ENCODE results near the gene GRK1. TPM values are rescaled to one million over a fixed set of nuclear protein-coding genes. Genes with fewer than 3 reads are reported as not detected.

The GRK1 gene
- total RNA-seq, 2 experiments from 2014 or later: not detected

DNA sequence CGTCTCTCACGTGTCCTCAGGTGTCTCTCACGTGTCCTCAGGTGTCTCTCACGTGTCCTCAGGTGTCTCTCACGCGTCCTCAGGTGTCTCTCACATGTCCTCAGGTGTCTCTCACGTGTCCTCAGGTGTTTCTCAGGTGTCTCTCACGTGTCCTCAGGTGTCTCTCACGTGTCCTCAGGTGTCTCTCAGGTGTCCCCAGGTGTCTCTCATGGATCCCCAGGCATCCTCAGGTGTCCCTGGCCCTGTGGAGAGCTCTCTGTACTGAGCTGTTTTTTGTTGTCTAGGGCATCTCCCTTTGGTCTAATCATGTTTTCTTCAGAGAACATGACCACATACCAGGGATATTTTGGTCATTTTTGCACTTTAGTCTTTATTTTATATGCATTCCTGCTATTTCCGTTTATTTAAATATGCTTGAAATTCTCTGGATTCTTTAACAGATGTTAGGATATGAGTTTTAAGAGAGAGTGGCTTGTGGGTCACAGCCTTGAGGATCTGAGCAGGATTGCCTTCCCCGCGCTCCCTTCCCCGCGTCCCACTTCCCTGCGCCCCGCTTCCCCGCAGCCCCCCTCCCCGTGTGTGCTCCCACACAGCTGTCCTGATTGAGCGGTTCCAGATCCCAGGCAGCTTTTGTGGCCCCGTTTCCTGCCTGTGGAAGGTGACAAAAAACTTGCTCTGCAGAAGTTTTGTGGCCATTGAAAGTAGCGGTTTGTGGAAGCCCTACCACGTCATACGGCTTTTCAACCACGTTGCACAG, 40.9 kb upstream of the GRK1 start:
- intact Hi-C loops (cut with micrococcal nuclease): no loop called here
- no peak overlapping the region for H3K4me3 Mint-ChIP-seq
- DNase-seq: no peak
- H3K27me3 Mint-ChIP-seq: no peaks in the 10 kb centered on the region
- ChIA-PET CTCF (no interaction called here), POLR2A (no interaction called here)
- no peak overlapping the region for H3K27ac Mint-ChIP-seq
- H3K36me3 Mint-ChIP-seq: peaks cover 42% of the 10 kb centered on the region
- no peaks in the 10 kb centered on the region for H3K4me1 Mint-ChIP-seq (ENCODE audit: low read depth)
- H3K9me3 Mint-ChIP-seq: no peaks in the 10 kb centered on the region

DNA sequence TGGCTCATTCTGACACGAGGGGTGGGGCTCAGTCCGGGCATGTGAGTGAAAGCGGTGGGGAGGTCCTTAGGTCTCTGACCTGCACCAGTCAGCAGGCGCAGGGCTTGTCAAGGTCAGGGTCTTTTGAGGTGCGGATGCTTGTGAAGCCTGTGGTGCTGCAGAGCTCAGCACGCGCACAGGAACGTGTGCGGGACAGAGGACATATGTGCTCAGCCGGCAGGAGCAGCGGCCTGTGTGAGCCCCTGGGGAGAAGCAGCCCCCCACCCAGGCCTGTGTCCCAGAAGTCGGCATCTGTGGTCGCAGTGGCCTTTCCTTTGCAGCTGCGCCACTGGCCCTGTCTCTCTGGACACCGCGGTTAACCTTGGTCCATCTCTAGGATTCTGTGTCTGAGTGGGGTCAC, 39.9 kb upstream of the GRK1 start:
- Mint-ChIP-seq H3K4me1 (ENCODE audit: low read depth) (no peaks in the 10 kb centered on the region), H3K36me3 (peaks cover 51% of the 10 kb centered on the region), H3K4me3 (no peak overlapping the region), H3K27me3 (no peaks in the 10 kb centered on the region), H3K27ac (no peak overlapping the region), H3K9me3 (no peaks in the 10 kb centered on the region)
- CTCF ChIA-PET: no interaction called here
- no peak for DNase-seq
- POLR2A ChIA-PET: no interaction called here
- intact Hi-C loops (cut with micrococcal nuclease): no loop called here

DNA sequence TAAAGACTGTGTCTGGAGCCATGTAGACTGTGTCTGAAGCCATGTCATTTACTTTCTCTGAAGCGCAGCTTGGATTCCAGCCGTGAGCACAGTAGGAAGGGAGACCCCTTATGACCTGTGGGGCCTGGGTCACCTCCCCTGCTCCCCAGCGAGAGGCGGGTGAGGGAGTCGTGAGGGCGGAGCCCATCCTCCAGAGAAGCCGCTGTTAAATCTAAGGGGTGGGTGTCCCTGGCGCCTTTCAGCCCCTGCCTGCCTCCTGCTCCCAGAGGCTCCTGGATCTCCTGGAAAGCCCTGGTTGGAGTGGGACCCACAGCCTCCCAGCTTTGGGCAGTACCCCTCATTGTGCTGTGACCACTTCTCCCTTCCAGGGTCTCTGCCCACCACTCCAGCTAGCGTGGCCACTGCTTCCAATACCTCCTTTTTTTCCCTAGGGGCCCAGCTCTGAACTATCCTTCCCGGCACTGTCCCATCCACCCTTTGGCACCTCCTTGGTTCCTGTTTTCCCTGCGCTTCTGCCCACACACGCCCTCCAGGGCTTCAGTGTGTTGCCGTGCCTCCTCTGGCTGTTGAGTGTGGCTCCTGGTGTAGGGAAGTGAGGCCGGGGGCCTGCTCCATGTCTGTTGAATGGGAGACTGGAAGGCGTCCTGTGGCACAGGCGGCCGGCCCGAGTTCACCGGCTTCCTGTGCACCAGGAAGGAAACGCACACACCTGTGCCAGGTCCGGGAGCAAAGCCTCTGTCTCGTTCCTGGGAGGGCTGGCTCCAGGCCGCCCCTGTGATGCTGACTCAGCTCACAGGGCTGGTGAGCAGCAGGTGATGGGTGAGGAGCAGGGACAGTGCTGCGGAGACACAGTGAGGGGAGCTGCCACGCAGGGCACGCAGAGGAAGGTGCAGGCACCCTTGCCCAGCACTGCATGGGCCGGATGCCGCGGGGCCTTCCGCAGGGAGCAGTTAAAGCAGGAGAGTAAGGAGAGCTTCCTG, 38.4 kb upstream of the GRK1 start:
- CTCF ChIA-PET: no interaction called here
- DNase-seq: no peak
- Mint-ChIP-seq H3K27ac (no peak overlapping the region), H3K4me3 (no peak overlapping the region), H3K4me1 (ENCODE audit: low read depth) (no peaks in the 10 kb centered on the region), H3K27me3 (no peaks in the 10 kb centered on the region), H3K36me3 (peaks cover 58% of the 10 kb centered on the region), H3K9me3 (no peaks in the 10 kb centered on the region)
- POLR2A ChIA-PET: no interaction called here
- intact Hi-C loops (cut with micrococcal nuclease): no loop called here

GRCh38 chr13:113629866-113630265, 37.2 kb upstream of the GRK1 start:
- Mint-ChIP-seq H3K36me3 (peaks cover 62% of the 10 kb centered on the region), H3K9me3 (no peaks in the 10 kb centered on the region), H3K4me3 (no peak overlapping the region), H3K27ac (no peak overlapping the region), H3K4me1 (ENCODE audit: low read depth) (no peaks in the 10 kb centered on the region), H3K27me3 (no peaks in the 10 kb centered on the region)
- intact Hi-C loops (cut with micrococcal nuclease): no loop called here
- ChIA-PET CTCF (no interaction called here), POLR2A (no interaction called here)
- no peak for DNase-seq

DNA sequence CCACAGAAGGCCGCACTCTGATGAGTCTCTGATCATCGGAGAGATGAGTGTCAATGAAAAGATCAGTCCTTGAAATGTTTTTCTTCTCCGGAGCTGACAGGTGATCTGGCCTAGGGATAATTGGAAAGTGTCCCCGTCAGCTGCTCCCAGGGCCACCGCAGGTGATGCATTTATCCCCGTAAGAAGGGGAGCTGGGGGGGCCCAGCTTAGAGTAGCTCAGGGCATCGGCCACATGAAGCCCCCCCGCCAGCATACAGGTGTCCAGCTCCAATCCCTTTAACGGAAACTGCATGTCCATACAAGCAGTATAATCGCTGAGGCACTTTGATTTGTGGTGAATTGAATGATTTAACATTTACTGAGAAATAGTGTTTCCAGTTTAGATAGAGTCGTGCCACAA, 36.7 kb upstream of the GRK1 start:
- no peak overlapping the region for H3K4me3 Mint-ChIP-seq
- no peak overlapping the region for H3K27ac Mint-ChIP-seq
- CTCF ChIA-PET: no interaction called here
- H3K36me3 Mint-ChIP-seq: peaks cover 59% of the 10 kb centered on the region
- intact Hi-C loops (cut with micrococcal nuclease): no loop called here
- H3K9me3 Mint-ChIP-seq: no peaks in the 10 kb centered on the region
- H3K4me1 Mint-ChIP-seq (ENCODE audit: low read depth): no peaks in the 10 kb centered on the region
- H3K27me3 Mint-ChIP-seq: no peaks in the 10 kb centered on the region
- DNase-seq: no peak
- POLR2A ChIA-PET: no interaction called here

- ChIA-PET CTCF (no interaction called here), POLR2A (no interaction called here)
- no peaks in the 10 kb centered on the region for H3K9me3 Mint-ChIP-seq
- H3K27me3 Mint-ChIP-seq: no peaks in the 10 kb centered on the region
- H3K4me3 Mint-ChIP-seq: no peak overlapping the region
- intact Hi-C loops (cut with micrococcal nuclease): no loop called here
- peaks cover 60% of the 10 kb centered on the region for H3K36me3 Mint-ChIP-seq
- no peaks in the 10 kb centered on the region for H3K4me1 Mint-ChIP-seq (ENCODE audit: low read depth)
- H3K27ac Mint-ChIP-seq: no peak overlapping the region
- no peak for DNase-seq
These were observed 36.2 kb upstream of the GRK1 start for GRCh38 chr13:113630804-113631203.

DNA sequence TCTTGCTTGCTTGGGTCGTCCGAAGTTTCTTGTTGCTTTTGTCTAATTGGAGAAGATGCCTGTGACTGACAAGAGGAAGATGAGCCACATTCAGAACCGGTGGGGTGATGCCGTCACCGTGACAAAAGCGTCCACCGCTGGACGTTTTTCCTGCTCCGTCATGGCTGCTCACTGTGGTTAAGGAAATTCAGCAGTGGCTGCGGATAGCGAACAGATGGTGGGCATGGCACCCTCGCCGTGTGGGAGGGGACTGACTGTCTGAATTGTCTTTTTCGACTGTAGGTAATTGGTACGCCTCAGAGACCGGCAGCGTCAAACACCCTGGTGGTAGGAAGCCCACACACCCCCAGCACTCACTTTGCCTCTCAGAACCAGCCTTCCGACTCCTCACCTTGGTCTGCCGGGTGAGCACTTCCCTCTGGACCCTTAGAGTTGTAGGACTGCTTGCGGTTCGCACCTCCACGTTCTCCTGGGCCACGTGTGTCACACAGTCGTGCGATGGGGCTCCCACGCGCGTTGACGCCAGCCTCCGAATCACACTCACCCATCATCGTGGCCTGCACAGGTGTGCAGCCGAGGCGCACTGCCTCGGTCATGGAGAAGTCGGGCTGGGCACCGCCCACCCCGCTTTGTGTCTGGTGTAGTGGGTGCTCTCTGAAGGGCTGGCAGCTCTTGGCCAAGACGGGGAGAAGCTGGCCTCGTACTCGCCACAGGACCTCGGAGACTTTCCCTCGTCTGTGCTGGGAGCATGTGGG, 35.5 kb upstream of the GRK1 start:
- H3K9me3 Mint-ChIP-seq: no peaks in the 10 kb centered on the region
- H3K27me3 Mint-ChIP-seq: no peaks in the 10 kb centered on the region
- H3K4me3 Mint-ChIP-seq: no peak overlapping the region
- ChIA-PET CTCF (no interaction called here), POLR2A (no interaction called here)
- no peak for DNase-seq
- no peak overlapping the region for H3K27ac Mint-ChIP-seq
- intact Hi-C loops (cut with micrococcal nuclease): no loop called here
- H3K4me1 Mint-ChIP-seq (ENCODE audit: low read depth): no peaks in the 10 kb centered on the region
- peaks cover 63% of the 10 kb centered on the region for H3K36me3 Mint-ChIP-seq

GRCh38 chr13:113632706-113633484, 34.1 kb upstream of the GRK1 start:
- H3K27ac Mint-ChIP-seq: no peak overlapping the region
- H3K9me3 Mint-ChIP-seq: no peaks in the 10 kb centered on the region
- H3K4me3 Mint-ChIP-seq: no peak overlapping the region
- POLR2A ChIA-PET: no interaction called here
- H3K27me3 Mint-ChIP-seq: no peaks in the 10 kb centered on the region
- peaks cover 73% of the 10 kb centered on the region for H3K36me3 Mint-ChIP-seq
- no peak for DNase-seq
- intact Hi-C loops (cut with micrococcal nuclease): no loop called here
- CTCF ChIA-PET: no interaction called here
- H3K4me1 Mint-ChIP-seq (ENCODE audit: low read depth): no peaks in the 10 kb centered on the region

DNA sequence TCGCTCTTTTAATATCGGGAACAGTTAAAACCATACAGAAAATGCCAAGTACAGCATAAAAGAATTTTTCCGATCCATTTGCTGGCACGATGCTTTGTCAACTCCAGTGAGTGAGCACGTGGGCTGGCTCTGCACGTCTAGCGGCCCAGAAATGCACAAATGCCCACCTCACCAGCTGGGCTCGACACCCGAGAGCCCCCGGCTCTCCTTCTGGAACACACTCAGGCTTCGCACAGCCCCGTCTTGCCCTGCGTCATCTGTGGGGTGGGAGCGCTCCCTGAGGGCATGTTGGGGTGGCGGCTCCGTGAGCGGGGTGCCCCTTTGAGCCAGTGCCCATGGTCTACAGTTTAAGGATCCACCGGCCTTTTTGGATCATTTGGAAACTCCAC, 33.5 kb upstream of the GRK1 start:
- Mint-ChIP-seq H3K9me3 (no peaks in the 10 kb centered on the region), H3K4me3 (no peak overlapping the region), H3K27me3 (no peaks in the 10 kb centered on the region), H3K27ac (no peak overlapping the region), H3K4me1 (ENCODE audit: low read depth) (no peaks in the 10 kb centered on the region), H3K36me3 (peaks cover 76% of the 10 kb centered on the region)
- CTCF ChIA-PET: no interaction called here
- intact Hi-C loops (cut with micrococcal nuclease): no loop called here
- POLR2A ChIA-PET: no interaction called here
- DNase-seq: no peak

DNA sequence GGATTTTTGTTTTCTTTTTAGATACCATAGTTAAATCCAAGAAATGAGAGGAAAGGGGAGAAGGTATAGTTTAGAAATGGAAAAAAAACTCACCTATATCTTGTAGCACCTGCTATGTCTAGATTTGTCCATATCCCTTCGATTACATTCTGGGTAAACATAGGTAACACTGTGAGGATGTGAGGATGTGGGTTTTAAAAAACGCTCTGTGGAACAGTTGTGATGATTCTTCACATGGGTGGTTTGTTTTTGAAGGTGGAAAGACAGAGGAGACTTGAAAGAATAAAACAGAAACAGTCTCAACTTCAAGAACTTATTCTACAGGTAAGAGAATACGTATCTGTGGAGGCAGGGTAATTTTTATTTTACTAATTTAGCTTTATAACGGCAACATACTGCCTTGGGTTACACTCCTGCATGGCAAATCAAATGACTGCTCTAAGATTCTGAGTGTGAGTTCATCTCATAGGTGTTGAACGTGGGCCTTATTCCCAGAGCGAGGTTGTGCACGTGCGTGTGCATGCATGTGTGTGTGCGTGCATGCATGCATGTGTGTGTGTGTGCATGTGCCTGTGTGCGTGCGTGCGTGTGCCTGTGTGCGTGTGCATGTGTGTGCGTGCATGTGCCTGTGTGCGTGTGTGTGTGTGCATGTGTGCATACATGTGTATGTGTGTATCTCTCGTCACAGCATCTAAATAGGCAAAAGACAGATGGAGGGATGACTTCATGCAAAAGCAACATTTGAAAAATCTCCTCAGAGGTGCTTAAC, 32.6 kb upstream of the GRK1 start:
- CTCF ChIA-PET: no interaction called here
- Mint-ChIP-seq H3K27me3 (no peaks in the 10 kb centered on the region), H3K4me1 (ENCODE audit: low read depth) (no peaks in the 10 kb centered on the region), H3K4me3 (no peak overlapping the region), H3K27ac (no peak overlapping the region), H3K9me3 (no peaks in the 10 kb centered on the region), H3K36me3 (peaks cover 74% of the 10 kb centered on the region)
- intact Hi-C loops (cut with micrococcal nuclease): no loop called here
- no peak for DNase-seq
- POLR2A ChIA-PET: no interaction called here

DNA sequence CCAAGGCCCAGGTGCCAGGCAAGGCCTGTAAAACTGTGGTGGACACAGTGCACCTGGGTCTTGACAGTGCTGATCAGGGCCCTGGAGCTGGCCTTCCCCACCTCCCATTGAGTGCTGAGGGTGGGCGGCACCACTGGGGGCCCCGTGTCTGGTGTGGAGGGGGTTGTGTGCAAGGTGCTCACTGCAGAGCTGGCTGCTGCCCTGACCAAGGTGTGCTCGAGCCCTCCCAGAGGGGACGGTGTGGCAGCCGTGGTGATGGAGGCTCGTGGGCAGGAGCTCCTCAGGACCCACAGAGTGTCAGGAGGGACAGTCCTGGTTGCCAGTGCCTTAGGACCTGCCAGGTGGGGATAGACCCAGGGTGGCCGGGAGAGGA, 32.0 kb upstream of the GRK1 start:
- DNase-seq: no peak
- ChIA-PET POLR2A (no interaction called here), CTCF (no interaction called here)
- intact Hi-C loops (cut with micrococcal nuclease): no loop called here
- no peaks in the 10 kb centered on the region for H3K27me3 Mint-ChIP-seq
- H3K36me3 Mint-ChIP-seq: peaks cover 75% of the 10 kb centered on the region
- H3K27ac Mint-ChIP-seq: no peak overlapping the region
- H3K9me3 Mint-ChIP-seq: no peaks in the 10 kb centered on the region
- H3K4me3 Mint-ChIP-seq: no peak overlapping the region
- H3K4me1 Mint-ChIP-seq (ENCODE audit: low read depth): no peaks in the 10 kb centered on the region

Data from activated CD4-positive, alpha-beta memory T cell treated with anti-CD3 and anti-CD28 coated beads for 36 hours (primary cell).